Middle frontal gyrus (tissue), 1 donor: ENCODE results near the gene SLAMF6.

Experiments
- DNase-seq: peaks from one replicate; pipeline ENCODE4 v3.0.0-alpha.2; 2015; ENCODE audit warnings: low spot score; ENCODE audit errors: extremely low spot score

SLAMF6 gene

DNA sequence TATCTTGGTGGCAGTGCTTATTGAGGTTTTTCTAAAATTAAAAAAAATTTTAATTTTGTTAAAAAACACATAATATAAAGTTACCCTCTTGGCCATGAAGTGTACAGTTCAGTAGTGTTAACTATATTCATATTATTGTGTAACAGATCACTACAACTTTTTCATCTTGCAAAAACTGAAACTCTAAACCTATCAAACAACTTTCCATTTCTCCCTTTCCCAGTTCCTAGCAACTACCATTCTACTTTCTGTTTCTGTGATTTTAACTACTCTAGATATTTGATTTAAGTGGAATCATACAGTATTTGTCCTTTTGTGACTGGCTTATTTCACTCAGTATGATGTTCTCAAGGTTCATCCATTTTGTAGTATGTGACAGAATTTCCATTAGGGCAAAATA is 55.5 kb downstream of the SLAMF6 start:
- no peak for DNase-seq

DNA sequence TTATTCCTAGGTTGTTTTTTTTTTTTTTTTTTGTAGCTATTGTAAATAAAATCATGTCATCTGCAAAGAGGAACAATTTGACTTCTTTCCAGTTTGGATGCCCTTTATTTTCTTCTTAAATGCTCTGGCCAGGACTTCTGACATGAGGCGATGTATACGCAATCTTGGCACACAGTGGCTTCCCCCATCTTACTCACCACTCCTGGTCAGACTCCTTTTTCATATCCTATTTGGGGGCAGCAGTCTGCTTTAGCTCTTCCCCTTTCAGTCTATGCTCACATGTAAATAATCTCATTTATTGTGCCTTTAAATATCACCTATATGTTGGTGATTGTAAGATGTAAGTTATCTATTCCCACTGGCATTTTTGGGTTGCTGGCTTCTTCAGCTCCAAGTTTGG is 56.1 kb downstream of the SLAMF6 start:
- no peak for DNase-seq

DNA sequence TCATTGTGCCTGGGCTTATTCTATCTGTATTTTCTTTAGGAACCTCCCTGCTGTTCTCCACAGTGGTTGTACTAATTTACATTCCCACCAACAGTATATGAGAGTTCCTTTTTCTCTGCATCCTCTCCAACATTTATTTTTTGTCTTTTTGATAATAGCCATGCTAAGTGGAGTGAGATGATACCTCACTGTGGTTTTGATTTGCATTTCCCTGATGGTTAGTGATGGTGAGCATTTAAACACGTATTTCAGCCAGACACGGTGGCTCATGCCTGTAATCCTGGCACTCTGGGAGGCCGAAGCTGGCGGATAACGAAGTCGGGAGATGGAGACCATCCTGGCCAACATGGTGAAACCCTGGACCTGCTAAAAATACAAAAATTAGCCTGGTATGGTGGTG is 57.9 kb downstream of the SLAMF6 start:
- DNase-seq = no peak

DNA sequence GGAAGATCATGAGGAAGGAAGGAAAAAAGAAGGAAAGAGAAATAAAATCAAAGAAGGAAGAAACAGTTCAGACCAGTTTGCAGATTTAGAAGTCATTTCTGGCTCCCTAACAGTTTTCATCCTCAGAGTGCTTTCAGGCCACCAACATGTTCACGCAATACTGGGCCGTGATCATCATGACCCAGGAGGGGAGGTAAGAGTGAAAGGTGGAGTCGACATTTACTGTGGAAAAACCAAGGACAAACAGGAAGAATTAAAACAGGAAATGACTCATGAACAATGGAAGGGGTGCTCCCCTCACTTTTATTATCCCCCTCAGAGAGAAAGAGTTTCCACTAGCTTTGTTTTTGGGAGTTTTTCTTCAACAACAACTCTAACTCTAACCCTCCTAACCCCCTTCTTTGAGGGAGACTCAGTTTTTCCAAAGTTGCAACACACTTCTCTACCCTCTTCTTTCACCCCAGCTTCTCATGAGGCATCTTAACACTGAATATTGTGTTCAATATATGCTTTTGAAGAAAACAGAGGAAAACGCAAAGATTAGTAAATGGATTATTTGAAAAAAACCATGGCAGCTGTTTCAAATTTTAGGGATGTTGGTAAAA is 62.3 kb downstream of the SLAMF6 start:
- DNase-seq = no peak

DNA sequence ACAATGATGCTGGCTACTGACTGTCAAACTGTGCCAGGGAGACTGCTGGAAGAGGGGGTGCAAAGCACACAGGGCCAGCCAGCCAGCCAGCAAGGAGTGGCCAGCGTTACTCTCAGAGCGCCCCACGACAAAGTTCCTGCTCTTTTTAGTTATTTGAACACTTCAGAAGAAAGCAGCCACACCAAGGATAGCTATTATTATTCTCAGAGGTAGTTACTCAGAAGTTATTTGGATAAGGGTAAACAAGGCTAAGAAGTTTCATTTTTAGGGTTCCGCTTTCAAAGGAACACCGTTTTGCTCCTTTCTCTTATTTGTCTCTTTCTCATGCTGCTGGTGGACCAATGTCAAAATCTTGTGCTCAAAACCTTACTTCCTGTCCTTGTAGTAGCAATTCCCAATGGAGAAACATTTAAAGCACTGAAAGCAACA is 62.8 kb downstream of the SLAMF6 start:
- DNase-seq = no peak

DNA sequence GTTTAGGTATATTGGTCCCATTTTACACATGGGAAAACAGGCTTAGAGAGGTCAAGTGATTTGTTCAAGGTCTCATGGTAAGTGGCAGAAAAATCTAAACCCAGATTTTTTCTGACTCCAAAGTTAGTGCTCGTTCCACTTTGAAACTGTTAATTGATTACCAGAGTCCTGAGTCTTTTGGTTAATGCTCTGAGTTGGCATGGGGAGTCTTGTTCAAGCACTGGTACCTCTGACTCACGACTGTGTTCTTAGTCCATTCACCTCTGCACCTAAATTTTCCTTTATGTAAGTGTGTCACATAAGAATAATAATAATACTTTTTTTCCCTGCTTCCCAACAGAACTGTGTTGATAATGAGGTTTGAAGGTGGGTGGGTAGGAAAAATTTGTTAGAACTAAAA is 63.4 kb downstream of the SLAMF6 start:
- no peak for DNase-seq

DNA sequence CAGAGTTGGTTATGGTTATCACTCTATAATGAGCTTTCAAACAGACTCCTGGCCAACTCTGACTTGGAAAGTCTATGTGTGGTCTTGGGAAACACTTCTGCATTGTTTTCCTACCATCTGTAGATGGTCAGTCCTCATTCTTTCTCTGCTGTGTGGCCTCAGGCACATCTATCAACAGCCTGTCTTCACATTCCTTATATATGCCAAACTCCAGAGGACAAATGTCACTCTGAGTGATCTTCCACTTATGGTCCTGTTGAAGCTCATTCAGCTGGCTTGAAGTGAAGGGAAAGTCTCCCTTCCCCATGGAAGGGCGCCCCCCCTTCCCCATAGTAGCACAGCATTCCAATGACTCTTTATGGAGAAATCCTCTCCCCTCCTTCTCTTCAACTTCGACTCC is 64.0 kb downstream of the SLAMF6 start:
- no peak for DNase-seq

DNA sequence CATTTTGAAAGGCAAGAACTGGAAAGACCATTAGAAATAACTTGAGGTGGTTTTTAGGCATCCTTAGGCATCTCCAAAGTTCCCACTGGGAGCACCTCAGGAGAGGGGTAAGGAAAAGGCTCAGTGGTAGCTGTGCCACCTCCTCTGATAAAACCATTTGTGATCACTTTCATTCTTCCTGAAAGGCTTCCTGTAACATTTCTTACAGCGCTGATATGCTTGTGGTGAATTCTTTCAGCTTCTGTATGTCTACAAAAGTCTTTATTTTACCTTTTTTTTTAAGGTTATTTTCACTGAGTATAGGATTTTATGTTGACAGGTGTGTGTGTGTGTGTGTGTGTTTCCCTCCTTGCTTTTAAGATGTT is 67.9 kb downstream of the SLAMF6 start:
- no peak for DNase-seq

DNA sequence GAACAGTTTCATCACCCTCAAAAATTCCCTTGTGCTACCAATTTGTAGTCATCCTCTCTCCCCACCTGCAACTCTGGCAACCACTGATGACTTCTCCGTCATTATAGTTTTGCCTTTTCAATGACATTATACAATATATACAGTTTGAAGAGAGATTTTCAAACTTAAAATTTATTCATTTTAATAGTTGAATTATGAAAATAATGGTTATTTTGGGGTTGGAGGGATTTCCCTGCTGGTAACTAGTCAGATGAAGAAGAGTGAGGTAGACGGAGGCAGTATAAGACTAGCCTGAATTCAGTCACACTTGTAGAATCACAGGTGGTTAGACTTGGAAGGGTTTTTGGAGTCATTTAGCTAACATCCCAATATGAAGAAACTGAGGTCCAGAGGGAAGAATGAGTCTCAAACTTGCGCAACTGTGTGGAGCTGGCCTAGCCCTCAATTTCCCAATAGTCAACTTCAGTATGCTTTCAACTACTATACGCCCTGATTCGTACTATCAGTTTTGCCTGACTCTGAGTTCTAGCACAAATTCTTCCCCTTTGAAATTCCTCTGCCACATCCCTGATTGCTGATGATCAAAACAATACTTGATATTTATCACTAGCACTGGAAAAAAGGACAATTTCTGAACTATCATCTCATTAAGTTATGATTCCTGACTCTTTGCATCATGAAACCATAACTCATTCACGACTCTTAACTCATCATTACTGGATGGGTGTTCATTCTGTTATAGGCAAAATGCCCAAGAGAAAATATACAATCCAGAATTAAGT is 68.5 kb downstream of the SLAMF6 start:
- no peak for DNase-seq

DNA sequence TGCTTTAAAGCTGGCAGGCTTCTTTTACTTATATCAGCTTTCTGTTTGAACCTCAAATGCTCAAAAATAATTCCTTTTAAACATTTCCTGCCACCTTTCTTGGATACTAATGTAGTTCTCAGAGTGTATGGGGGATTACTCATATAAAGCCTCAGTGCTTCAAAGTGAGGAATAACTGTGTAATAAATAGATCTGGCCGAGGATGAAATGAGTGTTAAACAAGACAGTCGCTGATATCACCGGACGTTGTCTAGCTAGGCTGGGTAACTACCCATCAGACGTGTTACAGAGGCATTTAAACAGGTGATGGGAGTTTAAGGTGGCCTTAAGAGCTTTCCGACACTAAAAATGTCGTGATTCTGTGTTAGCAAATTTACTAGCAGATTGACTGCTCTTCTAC is 69.6 kb downstream of the SLAMF6 start:
- no peak for DNase-seq

DNA sequence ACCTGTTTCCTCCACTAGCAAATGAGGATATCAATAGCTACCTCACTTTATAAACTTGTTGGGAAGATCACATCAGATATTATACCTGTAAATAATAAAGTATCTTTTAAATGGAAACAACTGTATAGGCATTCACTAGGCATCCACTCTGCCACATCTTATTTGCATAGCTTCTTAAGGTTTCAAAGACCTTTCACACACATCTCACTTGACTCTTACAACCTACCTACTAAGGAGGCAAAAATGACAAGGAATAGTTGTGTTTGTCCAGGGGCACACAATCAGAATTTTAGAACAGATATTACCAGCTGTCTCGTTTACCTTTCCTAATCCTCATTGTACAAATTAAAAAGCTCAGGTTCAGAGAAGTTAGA is 71.2 kb downstream of the SLAMF6 start:
- DNase-seq = no peak

DNA sequence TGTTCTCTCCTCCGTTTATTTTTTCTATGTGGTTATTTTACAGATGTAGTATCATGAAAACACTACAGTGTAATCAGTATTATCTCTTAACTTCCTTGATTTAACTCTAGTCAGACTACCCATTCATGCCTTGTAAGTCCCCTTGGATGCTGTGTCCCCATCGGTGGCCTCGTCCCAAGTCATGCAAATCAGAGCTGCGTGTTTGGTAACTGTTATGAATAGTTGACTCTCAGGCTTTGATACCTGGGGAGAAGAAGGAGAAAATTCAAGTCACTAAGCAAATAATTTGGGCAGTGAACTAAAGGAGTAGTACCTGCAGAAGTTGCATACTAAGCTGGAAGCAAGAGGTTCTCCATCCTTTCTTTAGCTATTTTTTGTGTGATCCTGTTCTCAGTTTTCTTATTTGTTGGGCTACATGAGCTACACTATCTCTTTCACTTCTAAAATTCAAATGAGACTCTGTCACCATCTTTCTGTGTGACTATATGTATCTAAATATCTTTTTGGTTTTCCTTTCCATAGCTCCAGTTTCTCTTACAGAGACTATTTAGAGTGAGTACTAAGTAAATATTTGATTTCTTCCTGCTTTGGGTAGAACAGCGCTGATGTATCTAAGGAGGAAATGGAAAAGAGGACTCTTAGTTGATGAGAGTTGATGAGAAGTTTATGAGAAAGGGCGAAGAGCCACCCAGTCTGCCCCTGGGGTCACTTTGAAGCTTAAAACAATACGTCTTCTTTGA is 71.8 kb downstream of the SLAMF6 start:
- no peak for DNase-seq

DNA sequence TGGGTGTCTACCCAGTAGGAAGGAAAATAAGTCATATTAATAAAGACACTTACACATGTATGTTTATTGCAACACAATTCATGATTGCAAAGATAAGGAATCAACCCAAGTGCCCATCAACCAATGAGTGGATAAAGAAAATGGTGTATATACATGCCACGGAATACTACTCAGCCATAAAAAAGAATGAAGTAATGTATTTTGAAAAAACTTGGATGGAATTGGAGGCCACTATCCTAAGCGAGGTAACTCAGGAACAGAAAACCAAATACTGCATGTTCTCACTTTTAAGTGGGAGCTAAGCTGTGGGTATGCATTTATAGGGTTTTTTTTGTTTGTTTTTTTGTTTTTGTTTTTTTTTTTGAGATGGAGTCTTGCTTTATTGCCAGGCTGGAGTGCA is 73.6 kb downstream of the SLAMF6 start:
- no peak for DNase-seq

DNA sequence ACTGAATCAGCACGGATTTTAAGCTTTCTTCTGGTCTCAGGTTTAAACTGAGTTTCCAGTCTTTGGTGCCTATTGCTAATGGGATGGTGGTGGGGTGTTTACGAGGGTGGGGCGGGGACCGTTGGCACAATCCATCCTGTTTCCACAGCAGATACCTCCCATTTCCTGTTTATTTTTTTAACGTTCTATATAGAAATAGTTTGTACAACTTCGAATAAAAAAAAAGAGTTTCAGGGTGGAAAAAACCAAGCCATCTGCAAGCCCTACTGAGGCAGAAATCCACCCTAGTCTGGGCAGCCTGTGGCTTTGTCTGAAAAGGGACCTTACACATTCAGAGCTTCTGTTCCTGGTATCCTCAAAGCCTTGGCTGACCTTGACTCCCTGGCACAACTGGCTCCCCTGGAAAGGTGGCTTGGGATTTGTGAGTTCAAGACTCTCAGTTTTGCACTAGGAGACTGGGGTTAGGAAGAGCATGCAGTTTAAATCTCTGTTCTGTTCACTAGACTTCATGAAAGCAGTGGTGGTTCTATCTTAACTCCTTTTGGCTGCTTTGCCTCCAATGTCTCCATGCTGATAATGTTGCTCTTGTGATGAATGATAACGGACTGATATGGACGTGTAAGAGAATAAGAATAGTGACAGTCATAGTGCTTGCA is 76.0 kb downstream of the SLAMF6 start:
- DNase-seq = no peak

DNA sequence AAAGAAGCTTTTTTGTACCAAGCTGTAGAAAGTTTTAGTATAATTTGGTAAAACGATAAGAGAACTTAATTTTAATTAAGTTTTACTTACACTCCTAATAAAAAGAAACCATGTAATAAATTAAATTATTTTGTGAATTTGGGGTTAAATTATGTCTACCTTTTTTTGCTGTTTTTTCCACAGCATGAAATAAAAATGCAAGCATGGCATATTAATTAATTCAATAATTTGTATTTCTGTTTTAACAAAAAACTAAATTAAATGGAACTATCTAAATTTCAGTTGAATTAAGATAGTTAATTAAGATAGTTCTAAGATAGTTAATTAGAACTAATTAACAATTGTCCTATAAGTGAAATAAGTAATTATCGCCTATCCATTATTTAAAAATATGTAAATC is 83.3 kb downstream of the SLAMF6 start:
- no peak for DNase-seq

DNA sequence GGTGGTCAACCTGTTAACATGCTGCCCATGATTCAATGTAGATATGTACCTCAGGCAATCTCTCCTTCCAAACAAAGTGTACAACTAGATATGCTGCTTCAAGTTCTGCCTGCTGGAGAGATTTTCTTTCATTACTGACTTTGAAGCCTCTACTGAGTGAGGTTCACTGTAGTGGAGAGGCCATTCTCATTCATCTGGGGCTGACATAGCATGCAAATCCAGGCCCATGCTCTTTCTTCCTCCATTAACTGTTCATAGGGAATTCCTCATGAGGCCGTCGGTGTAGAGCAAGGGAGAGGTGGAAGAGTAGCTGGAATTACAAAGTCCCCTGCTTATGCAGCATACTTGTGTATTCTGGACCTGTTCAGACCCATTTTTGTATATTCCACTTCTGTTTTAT is 84.1 kb downstream of the SLAMF6 start:
- DNase-seq = no peak

DNA sequence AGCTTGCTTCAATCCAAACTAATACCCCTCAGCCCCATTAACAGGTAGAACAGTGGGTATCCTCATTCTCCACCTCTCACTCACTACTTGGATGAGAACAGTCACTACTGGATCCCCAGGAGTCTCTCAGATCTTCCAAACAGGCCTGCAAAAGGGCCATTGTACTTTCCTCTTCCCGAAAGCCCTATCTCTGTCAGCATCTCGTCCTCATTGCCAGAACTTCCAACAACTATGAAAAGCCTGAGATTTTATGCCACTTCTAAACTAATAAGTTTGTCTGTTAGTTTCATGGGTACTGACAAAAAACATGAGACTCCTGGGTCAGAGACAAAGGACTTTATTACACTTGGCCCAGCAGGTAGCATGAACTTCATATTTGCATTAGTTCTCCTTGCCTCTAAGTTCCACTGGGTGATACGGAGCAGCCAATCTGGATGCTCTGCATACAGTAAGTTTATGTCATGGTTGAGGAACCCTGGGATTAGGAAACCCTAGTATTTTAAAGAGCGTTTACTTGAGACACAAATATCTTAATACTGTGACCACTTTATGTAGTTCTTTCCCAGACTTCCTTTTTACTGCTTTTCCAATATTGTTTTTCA is 84.6 kb downstream of the SLAMF6 start:
- no peak for DNase-seq

DNA sequence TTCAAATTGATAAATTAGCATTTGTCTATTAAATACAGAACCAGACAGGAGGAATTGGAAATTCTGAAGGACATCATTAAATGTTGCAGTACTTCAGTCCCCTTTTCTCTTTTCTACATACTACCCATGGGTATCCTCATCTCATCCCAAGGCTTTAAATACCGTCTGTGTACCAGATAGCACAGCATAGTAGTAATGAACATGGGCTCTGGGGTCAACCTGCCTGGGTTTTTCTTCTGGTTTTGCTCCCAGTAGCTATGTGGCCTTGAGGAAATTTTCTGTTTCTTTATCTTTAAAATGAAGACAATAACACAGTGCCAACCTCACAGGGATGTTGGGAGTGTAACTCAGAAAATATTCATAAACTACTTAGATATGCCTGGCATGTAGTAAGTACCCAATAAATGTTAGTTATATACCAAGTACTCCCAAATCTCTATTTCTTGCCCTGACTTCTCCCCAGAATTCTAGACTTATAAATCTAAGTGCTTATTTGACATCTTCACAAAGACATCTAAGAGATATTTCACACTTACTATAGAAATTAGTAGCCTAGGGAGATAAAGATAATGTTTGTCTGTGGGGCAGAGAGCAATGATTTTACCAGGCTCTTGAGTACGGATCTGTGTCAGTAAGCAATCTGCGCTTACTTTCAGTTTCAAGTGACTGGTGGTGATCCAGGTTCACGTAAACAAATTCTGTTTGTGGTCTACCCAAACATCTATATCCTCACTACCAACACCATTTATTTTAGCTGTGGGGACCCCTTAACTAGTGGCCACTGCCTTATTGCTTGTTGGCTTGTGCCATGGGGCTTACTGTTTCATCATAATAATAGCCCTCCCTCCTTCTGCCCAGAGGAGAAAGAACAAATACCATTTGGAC is 85.4 kb downstream of the SLAMF6 start:
- no peak for DNase-seq

DNA sequence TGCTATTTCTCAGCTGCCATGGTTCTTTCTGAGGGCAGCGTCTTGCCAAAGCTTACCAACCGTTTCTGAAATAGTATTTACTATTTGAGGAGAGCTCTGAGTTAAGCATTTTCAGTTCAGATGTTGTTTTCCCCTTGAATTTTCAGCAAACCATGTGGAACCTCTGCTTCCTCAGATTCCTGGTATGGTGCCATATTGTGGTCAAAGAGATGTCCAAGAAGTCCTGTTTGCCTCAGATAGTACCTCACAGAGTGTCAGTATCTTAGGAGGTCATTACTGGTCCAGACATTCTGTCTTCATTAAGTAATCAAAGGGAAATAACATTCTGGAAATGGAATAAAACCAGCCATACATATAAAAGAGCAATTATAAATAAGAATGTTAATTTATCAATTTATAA is 86.1 kb downstream of the SLAMF6 start:
- DNase-seq = no peak
